ENCODE measurements around the gene CIDEC. TPM values are rescaled to one million over a fixed set of nuclear protein-coding genes. Genes with fewer than 3 reads are reported as not detected.

CIDEC gene
- total and polyA plus RNA-seq, 8 donors, result 0.16 to 11.5 (median 1.1) TPM; not detected in 1

- H3K4me3 ChIP-seq, result no peak overlapping the region
These were observed 33.8 kb downstream of the CIDEC start for GRCh38 chr3:9846231-9846630.

DNA sequence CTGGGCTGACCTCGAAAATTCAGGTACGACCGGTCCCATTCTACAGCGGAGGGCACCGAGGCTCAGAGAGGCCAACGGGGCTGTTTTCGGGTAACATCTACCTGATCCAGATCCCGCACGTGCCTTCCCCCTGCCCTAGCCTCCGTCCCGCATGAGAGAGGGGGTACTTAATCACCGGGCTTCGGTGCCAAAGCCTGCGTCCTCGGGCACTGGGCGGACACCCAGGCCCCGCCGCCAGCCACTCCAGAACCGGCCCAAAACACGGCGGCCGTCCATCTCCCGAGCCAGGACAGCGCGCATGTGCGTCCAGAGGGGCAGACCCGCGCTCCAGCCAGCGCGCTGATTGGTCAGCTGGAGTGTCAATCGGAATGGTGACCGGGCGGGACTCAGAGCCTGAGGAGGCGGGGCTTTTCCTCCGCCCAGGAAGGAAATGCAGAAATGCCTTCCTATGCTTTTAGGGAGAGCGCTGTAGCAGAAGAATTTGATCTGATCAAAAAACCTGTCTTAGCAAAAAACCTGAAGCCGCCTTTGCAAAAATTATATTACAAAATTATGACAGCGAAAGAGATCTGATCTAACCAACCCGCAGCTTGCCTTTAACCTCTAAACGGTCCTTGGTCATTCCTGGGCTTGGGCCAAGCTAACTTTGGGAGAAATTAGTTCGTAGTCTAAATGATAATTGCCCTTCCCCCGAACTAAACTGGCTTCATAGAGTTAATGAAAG is 36.2 kb downstream of the CIDEC start, which contains the start of gene RPUSD3:
Gene RPUSD3, minus strand, starts transcription at position 294 of the 724 bp plus-strand sequence. Its CDS starts 18 bp downstream, at position 276.
- FAIRE-seq (no peak), ATAC-seq (peak; percentile 99 to 100 (median 100)), DNase-seq (peak; percentile 95 to 100 (median 99))
- intact Hi-C loops (cut with DNase I), result no loop called here
- 0% methylated on average over 39 to 42 of the region's 42 CpGs for WGBS, 2 donors
- Histone ChIP-seq H3K27ac (peak within 1 kb of the TSS; percentile 9 to 64 (median 59)), H3K36me3 (peaks cover 0 to 15% (median 0%) of the 10 kb centered on the region in 3 donors), H3K4me3 (peak within 1 kb of the TSS; percentile 40 to 64 (median 60)), H3K4me1 (peaks cover 0 to 7% (median 5%) of the 10 kb centered on the region in 3 donors), H3K9me3 (no peaks in the 10 kb centered on the region), H3K27me3 (no peaks in the 10 kb centered on the region)
- TF ChIP-seq, protein P1, sequence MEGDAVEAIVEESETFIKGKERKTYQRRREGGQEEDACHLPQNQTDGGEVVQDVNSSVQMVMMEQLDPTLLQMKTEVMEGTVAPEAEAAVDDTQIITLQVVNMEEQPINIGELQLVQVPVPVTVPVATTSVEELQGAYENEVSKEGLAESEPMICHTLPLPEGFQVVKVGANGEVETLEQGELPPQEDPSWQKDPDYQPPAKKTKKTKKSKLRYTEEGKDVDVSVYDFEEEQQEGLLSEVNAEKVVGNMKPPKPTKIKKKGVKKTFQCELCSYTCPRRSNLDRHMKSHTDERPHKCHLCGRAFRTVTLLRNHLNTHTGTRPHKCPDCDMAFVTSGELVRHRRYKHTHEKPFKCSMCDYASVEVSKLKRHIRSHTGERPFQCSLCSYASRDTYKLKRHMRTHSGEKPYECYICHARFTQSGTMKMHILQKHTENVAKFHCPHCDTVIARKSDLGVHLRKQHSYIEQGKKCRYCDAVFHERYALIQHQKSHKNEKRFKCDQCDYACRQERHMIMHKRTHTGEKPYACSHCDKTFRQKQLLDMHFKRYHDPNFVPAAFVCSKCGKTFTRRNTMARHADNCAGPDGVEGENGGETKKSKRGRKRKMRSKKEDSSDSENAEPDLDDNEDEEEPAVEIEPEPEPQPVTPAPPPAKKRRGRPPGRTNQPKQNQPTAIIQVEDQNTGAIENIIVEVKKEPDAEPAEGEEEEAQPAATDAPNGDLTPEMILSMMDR (IDR thresholded peaks at IDR 0.05), result no peak

More at GRCh38 chr3:9846231-9846630, 33.8 kb downstream of the CIDEC start:
- Histone ChIP-seq H3K27ac (no peak overlapping the region), H3K4me1 (peaks cover 0 to 7% (median 5%) of the 10 kb centered on the region in 3 donors), H3K36me3 (peaks cover 0 to 3% (median 0%) of the 10 kb centered on the region in 3 donors), H3K9me3 (no peaks in the 10 kb centered on the region), H3K27me3 (no peaks in the 10 kb centered on the region)
- TF ChIP-seq, protein P1 (IDR thresholded peaks at IDR 0.05), result no peak
- FAIRE-seq, result no peak
- 74 to 77% methylated on average over 6 of the region's 6 CpGs for whole genome bisulfite sequencing, 2 donors
- intact Hi-C loops (cut with DNase I), result no loop called here
- DNase-seq, result peak in 1 of 6 donors; percentile 64
- ATAC-seq, result no peak

GRCh38 chr3:9841015-9841414 is 39.0 kb downstream of the CIDEC start:
- intact Hi-C loops (cut with DNase I), result no loop called here
- Histone ChIP-seq H3K9me3 (no peaks in the 10 kb centered on the region), H3K36me3 (peaks cover 0 to 15% (median 0%) of the 10 kb centered on the region in 3 donors), H3K4me1 (peaks cover 0 to 15% (median 5%) of the 10 kb centered on the region in 3 donors), H3K27ac (no peak overlapping the region), H3K27me3 (no peaks in the 10 kb centered on the region), H3K4me3 (no peak overlapping the region)
- no peak for DNase-seq
- TF ChIP-seq, protein P1 (IDR thresholded peaks at IDR 0.05), result no peak
- FAIRE-seq, result no peak
- WGBS, 2 donors, result 83 to 84% methylated on average over 8 of the region's 8 CpGs
- no peak for ATAC-seq

DNA sequence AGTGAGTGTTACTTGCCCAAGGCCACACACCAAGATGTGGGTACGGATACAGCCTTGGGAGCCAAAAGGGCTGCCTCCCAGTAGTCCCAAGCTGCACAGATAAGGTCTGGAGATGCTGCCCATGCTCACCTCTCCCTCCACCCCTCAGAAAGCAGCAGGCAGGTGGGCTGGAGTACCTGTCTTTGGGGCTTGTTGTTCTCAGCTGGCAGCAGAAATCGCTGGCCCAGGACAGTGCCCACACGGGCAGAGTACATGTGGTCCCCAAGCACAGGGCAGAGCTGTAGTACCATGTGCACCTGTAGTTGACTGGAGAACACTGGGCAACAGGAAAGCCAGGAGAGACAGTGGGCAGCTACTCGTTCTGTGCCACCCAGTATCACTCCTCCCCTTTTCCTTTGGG is 41.2 kb downstream of the CIDEC start:
- no peak for ATAC-seq
- no peak overlapping the region for H3K4me3 ChIP-seq
- peaks cover 0 to 15% (median 0%) of the 10 kb centered on the region in 3 donors for H3K36me3 ChIP-seq
- H3K27ac ChIP-seq, result peak overlapping the region; percentile 47 to 73 (median 66)
- peaks cover 0 to 15% (median 5%) of the 10 kb centered on the region in 3 donors for H3K4me1 ChIP-seq
- no peaks in the 10 kb centered on the region for H3K9me3 ChIP-seq
- DNase-seq, result no peak
- TF ChIP-seq, protein P1 (IDR thresholded peaks at IDR 0.05), result no peak
- no peaks in the 10 kb centered on the region for H3K27me3 ChIP-seq
- FAIRE-seq, result no peak
- intact Hi-C loops (cut with DNase I), result no loop called here
- WGBS, 2 donors, result 71 to 79% methylated on average over 4 of the region's 4 CpGs

Data from pancreas (tissue), 10 donors.